HepG2 (cell line): ENCODE results near the gene GP1BA. TPM values are rescaled to one million over a fixed set of nuclear protein-coding genes. Genes with fewer than 3 reads are reported as not detected.
A peak's percentile ranks its signal among the peaks of the same experiment; 100 is the strongest.

Source experiments
- CREB1 ChIP-seq, 2 experiments: fragments of 450-650 bp in 1 of 2; IDR thresholded peaks; 2 replicates each; pipeline ENCODE4 v1.6.1; 2016 to 2017; ENCODE audit warnings: control low read depth in 1 of 2, mild to moderate bottlenecking in 1 of 2, missing compliant biosample characterization in 1 of 2, missing genetic modification characterization in 1 of 2
- ESRRA ChIP-seq: sonication (generic); formaldehyde crosslinking; IDR thresholded peaks from 2 replicates; pipeline ENCODE4 v1.5.1; 2020; ENCODE audit warnings: mild to moderate bottlenecking, low read depth, missing genetic modification reagents
- HNF4G ChIP-seq, 2 experiments: sonication (generic) in 1 of 2; formaldehyde crosslinking in 1 of 2; IDR thresholded peaks; 2 replicates each; pipeline versions ENCODE4 v1.4.0 to v1.6.1; 2011 to 2020; ENCODE audit warnings: borderline replicate concordance in 2 of 2, low read depth in 2 of 2, mild to moderate bottlenecking in 2 of 2, low read length in 1 of 2, missing genetic modification reagents in 1 of 2, moderate library complexity in 1 of 2
- NAIF1 ChIP-seq: sonication (generic); formaldehyde crosslinking; IDR thresholded peaks from 2 replicates; pipeline ENCODE4 v1.5.0; 2020; ENCODE audit warnings: mild to moderate bottlenecking, missing genetic modification reagents, borderline replicate concordance
- NFAT5 ChIP-seq: sonication (generic); formaldehyde crosslinking; IDR thresholded peaks from 2 replicates; pipeline ENCODE4 v1.4.0; 2020; ENCODE audit warnings: missing genetic modification reagents
- NR3C1 ChIP-seq: sonication (generic); formaldehyde crosslinking; IDR thresholded peaks from 2 replicates; pipeline ENCODE4 v1.4.0; 2020; ENCODE audit warnings: missing genetic modification reagents
- PLRG1 ChIP-seq: fragments of 450-650 bp; conservative IDR thresholded peaks from 2 replicates; pipeline ENCODE4 v1.6.1; 2016
- SYNCRIP ChIP-seq: fragments of 200-400 bp; formaldehyde crosslinking; IDR thresholded peaks from 2 replicates; pipeline ENCODE4 v1.6.1; 2018; ENCODE audit warnings: mild to moderate bottlenecking, low read depth, low read length; ENCODE audit not compliant: insufficient read depth
- ZFP90 ChIP-seq: sonication (generic); formaldehyde crosslinking; IDR thresholded peaks from 2 replicates; pipeline ENCODE4 v1.8.0; 2022; ENCODE audit warnings: missing genetic modification reagents, mild to moderate bottlenecking, inconsistent platforms, borderline replicate concordance
- ZNF547 ChIP-seq: sonication (generic); formaldehyde crosslinking; IDR thresholded peaks from 2 replicates; pipeline ENCODE4 v1.5.1; 2020; ENCODE audit warnings: mild to moderate bottlenecking, missing genetic modification reagents
- ZNF724P ChIP-seq: sonication (generic); formaldehyde crosslinking; IDR thresholded peaks from 2 replicates; pipeline ENCODE4 v1.8.0; 2022; ENCODE audit warnings: missing genetic modification reagents, borderline replicate concordance
- ZNF768 ChIP-seq: sonication (generic); formaldehyde crosslinking; IDR thresholded peaks from 2 replicates; pipeline ENCODE4 v1.4.0; 2020; ENCODE audit warnings: missing genetic modification reagents
- ZNF883 ChIP-seq: sonication (generic); formaldehyde crosslinking; IDR thresholded peaks from 2 replicates; pipeline ENCODE4 v1.5.1; 2020; ENCODE audit warnings: mild to moderate bottlenecking, missing genetic modification reagents; ENCODE audit errors: not compliant biosample characterization
- polyA plus RNA-seq, 8 experiments: library from polyadenylated mRNA; depleted of rRNA in 3 of 8; stranded (reverse) in 7 of 8; unstranded in 1 of 8; fragments of >200 nt; fragmentation: Illumina TruSeq in 4 of 8; extraction: Trizol in 4 of 8; gene quantifications; 2 replicates each; pipeline versions ENCODE4 v1.2.1 to v1.2.3, GENCODE V29; 2011 to 2016; ENCODE audit warnings: low read depth in 4 of 8, missing spikeins in 1 of 8, mixed read lengths in 1 of 8; ENCODE audit not compliant: insufficient read depth in 1 of 8
- total RNA-seq, 5 experiments: library from RNA; depleted of rRNA; stranded (reverse); fragments of >200 nt; fragmentation: Illumina TruSeq; extraction: Trizol; gene quantifications; 2 replicates each; pipeline ENCODE4 v1.2.3, GENCODE V29; 2016; ENCODE audit warnings: low read depth in 1 of 5
- TF ChIP-seq, protein P1 (sequence below): sonication (generic); formaldehyde crosslinking; IDR thresholded peaks from 2 replicates; pipeline ENCODE4 v1.4.0; 2020; ENCODE audit warnings: mild to moderate bottlenecking, missing genetic modification reagents
- TF ChIP-seq, protein P2 (sequence below): sonication (generic); formaldehyde crosslinking; conservative IDR thresholded peaks from 2 replicates; pipeline ENCODE4 v1.4.0; 2020; ENCODE audit warnings: missing genetic modification reagents

Gene GP1BA
- total and polyA plus RNA-seq, 2 of the 13 experiments (the other 11 are each of a cell fraction or from before 2014, with no cell fraction given) = not detected

GRCh38 chr17:4939796-4940554 is 7.9 kb downstream of the GP1BA start, which contains the start of the genes RNF167 and SLC25A11 (continued):
- 0 out of 2 replicates have a peak, but pooled peaks have one; percentile 5 for TF ChIP-seq CREB1 (IDR thresholded peaks at IDR 0.05)
- peak; percentile 41; the same call in 1 of the 2 replicates for TF ChIP-seq CREB1 (CRISPR knock-in tag; IDR thresholded peaks at IDR 0.05)
- no peak for TF ChIP-seq SYNCRIP
- no peak; the same call in 1 of the 2 replicates for TF ChIP-seq ZNF547 (CRISPR knock-in tag)
- TF ChIP-seq ZNF724P = no peak
- no peak for TF ChIP-seq NAIF1 (CRISPR knock-in tag)
- peak; percentile 61; the same call in 1 of the 2 replicates for TF ChIP-seq ZFP90 (CRISPR knock-in tag)
- TF ChIP-seq, protein P1, sequence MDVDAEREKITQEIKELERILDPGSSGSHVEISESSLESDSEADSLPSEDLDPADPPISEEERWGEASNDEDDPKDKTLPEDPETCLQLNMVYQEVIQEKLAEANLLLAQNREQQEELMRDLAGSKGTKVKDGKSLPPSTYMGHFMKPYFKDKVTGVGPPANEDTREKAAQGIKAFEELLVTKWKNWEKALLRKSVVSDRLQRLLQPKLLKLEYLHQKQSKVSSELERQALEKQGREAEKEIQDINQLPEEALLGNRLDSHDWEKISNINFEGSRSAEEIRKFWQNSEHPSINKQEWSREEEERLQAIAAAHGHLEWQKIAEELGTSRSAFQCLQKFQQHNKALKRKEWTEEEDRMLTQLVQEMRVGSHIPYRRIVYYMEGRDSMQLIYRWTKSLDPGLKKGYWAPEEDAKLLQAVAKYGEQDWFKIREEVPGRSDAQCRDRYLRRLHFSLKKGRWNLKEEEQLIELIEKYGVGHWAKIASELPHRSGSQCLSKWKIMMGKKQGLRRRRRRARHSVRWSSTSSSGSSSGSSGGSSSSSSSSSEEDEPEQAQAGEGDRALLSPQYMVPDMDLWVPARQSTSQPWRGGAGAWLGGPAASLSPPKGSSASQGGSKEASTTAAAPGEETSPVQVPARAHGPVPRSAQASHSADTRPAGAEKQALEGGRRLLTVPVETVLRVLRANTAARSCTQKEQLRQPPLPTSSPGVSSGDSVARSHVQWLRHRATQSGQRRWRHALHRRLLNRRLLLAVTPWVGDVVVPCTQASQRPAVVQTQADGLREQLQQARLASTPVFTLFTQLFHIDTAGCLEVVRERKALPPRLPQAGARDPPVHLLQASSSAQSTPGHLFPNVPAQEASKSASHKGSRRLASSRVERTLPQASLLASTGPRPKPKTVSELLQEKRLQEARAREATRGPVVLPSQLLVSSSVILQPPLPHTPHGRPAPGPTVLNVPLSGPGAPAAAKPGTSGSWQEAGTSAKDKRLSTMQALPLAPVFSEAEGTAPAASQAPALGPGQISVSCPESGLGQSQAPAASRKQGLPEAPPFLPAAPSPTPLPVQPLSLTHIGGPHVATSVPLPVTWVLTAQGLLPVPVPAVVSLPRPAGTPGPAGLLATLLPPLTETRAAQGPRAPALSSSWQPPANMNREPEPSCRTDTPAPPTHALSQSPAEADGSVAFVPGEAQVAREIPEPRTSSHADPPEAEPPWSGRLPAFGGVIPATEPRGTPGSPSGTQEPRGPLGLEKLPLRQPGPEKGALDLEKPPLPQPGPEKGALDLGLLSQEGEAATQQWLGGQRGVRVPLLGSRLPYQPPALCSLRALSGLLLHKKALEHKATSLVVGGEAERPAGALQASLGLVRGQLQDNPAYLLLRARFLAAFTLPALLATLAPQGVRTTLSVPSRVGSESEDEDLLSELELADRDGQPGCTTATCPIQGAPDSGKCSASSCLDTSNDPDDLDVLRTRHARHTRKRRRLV (CRISPR knock-in tag) = no peak
- TF ChIP-seq ESRRA (CRISPR knock-in tag) = peak; percentile 87
- TF ChIP-seq ZNF768 = no peak
- TF ChIP-seq ZNF883 = peak; percentile 30
- TF ChIP-seq, protein P2, sequence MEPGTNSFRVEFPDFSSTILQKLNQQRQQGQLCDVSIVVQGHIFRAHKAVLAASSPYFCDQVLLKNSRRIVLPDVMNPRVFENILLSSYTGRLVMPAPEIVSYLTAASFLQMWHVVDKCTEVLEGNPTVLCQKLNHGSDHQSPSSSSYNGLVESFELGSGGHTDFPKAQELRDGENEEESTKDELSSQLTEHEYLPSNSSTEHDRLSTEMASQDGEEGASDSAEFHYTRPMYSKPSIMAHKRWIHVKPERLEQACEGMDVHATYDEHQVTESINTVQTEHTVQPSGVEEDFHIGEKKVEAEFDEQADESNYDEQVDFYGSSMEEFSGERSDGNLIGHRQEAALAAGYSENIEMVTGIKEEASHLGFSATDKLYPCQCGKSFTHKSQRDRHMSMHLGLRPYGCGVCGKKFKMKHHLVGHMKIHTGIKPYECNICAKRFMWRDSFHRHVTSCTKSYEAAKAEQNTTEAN (CRISPR knock-in tag) = peak; percentile 60; the same call in 1 of the 2 replicates
- TF ChIP-seq NR3C1 (CRISPR knock-in tag) = no peak
- TF ChIP-seq PLRG1 = no peak
- TF ChIP-seq HNF4G (IDR thresholded peaks at IDR 0.05; ENCODE audit: borderline replicate concordance, low read depth, low read length) = no peak
- TF ChIP-seq HNF4G (CRISPR knock-in tag; IDR thresholded peaks at IDR 0.05; ENCODE audit: borderline replicate concordance, low read depth) = peak; percentile 35; the same call in 1 of the 2 replicates
- no peak for TF ChIP-seq NFAT5 (CRISPR knock-in tag)
